ENCODE measurements around the gene ATG13. TPM values are rescaled to one million over a fixed set of nuclear protein-coding genes. Genes with fewer than 3 reads are reported as not detected.

ATG13 gene
- total and polyA plus RNA-seq, 2 of the 8 experiments (the other 6 are each of a cell fraction or from before 2014, with no cell fraction given): 65.0 to 77.4 TPM

DNA sequence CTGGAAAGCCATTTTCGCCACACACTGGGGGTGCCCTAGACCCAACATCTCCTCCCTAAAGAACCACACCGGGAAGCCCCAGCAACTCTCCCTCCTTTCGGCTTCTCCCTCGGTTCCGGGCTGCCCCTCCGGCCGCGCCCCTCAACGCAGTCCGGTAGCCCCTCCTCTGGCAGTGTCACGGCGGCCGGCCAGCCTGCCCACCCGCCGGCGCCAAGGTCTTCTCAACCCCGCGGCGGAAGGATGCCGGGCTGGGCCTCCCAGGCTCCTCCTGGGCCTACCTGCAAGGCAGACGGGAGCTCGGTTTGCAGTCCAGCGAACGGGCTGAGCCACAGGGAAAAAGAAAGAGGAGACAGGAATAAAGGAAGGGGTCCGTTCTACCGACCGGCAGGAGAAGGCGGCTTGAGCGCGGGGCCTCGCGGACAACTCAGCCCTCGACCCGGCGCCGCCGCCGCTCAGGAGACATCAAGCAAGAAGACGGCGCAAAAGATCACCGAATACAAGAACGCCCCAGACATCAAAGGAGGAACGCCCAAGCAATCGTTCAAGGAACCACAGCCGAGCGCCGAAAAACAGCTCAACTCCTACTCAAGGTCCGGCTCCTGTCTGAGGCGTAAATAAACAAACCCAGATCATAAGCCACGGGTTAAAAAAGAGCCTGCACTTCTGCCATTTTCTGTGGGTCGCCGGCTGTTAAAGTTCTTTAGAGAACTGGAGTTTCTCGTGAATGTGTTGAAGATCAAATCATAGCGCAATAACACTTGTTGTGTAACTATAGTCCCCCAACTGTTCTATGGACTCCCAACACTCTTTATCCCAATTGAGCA is 23.6 kb upstream of the ATG13 start, which contains the start of gene AMBRA1 (continued):
- TF ChIP-seq TAF7 (optimal IDR thresholded peaks at IDR 0.05; ENCODE audit: borderline replicate concordance, low read depth, low read length): peak; percentile 83
- no peak for TF ChIP-seq KDM1A (IDR thresholded peaks at IDR 0.05; ENCODE audit: borderline replicate concordance, low read length)
- TF ChIP-seq KDM5A (IDR thresholded peaks at IDR 0.05; ENCODE audit: low read length): 0 out of 2 replicates have a peak, but pooled peaks have one; percentile 23
- TF ChIP-seq CHD7 (IDR thresholded peaks at IDR 0.05; ENCODE audit: insufficient replicate concordance, low read length): no peak
- peak; percentile 60 for TF ChIP-seq CREB1 (IDR thresholded peaks at IDR 0.05)
- TF ChIP-seq, protein P1, sequence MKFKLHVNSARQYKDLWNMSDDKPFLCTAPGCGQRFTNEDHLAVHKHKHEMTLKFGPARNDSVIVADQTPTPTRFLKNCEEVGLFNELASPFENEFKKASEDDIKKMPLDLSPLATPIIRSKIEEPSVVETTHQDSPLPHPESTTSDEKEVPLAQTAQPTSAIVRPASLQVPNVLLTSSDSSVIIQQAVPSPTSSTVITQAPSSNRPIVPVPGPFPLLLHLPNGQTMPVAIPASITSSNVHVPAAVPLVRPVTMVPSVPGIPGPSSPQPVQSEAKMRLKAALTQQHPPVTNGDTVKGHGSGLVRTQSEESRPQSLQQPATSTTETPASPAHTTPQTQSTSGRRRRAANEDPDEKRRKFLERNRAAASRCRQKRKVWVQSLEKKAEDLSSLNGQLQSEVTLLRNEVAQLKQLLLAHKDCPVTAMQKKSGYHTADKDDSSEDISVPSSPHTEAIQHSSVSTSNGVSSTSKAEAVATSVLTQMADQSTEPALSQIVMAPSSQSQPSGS (IDR thresholded peaks at IDR 0.05; ENCODE audit: low read length): no peak
- TF ChIP-seq JUN (IDR thresholded peaks at IDR 0.05; ENCODE audit: low read depth, low read length): no peak
- TF ChIP-seq SIRT6 (IDR thresholded peaks at IDR 0.05; ENCODE audit: low read length): no peak

All from H1 (cell line).